ENCODE measurements around the gene HTR2A. TPM values are rescaled to one million over a fixed set of nuclear protein-coding genes. Genes with fewer than 3 reads are reported as not detected.

HTR2A gene
- total and polyA plus RNA-seq, 2 donors (not counting 3 experiments of a cell fraction or from before 2014, with no cell fraction given): not detected

GRCh38 chr13:46850214-46850613, 46.6 kb downstream of the HTR2A start:
- no peak overlapping the region for H3K4me2 ChIP-seq (ENCODE audit: insufficient read depth, low read length)
- ChIA-PET POLR2A (no interaction called here), CTCF (interaction anchor here (1.8 kb wide), 1 partner anchor 19 kb away, joined by 9 read pairs; no protein-coding TSS in a partner anchor)
- no peak overlapping the region for H3K4me3 ChIP-seq (replicated peaks in 1 of 3; ENCODE audit: insufficient read depth in 1 of 3, low read depth in 1 of 3, low read length in 3 of 3)
- intact Hi-C loops (cut with micrococcal nuclease) (no loop called here), dilution Hi-C loops (cut with MboI; ENCODE audit: extremely low pct_ligation_motif_present, low sequenced_read_pairs) (no loop called here)
- H3K27me3 ChIP-seq (ENCODE audit: control insufficient read depth in 2 of 2, insufficient read depth in 2 of 2, low read length in 2 of 2): no peaks in the 10 kb centered on the region
- BruUV-seq (replicated peaks): no TSS peak
- H3K79me2 ChIP-seq (ENCODE audit: control insufficient read depth, insufficient read depth, low read length): no peaks in the 10 kb centered on the region
- FAIRE-seq (no peak), DNase-seq (ENCODE audit: low read depth, low spot score) (no peak)
- H4K20me1 ChIP-seq (replicated peaks; ENCODE audit: control insufficient read depth, extremely low read depth, insufficient read depth, low read length): no peaks in the 10 kb centered on the region
- no peaks in the 10 kb centered on the region for H3K9me1 ChIP-seq (replicated peaks; ENCODE audit: control insufficient read depth, extremely low read depth, insufficient read depth, low read length)
- H3K36me3 ChIP-seq (ENCODE audit: control insufficient read depth in 2 of 2, extremely low read depth in 1 of 2, insufficient read depth in 2 of 2, low read length in 2 of 2): no peaks in the 10 kb centered on the region
- H3K4me1 ChIP-seq (ENCODE audit: control insufficient read depth, extremely low read depth, insufficient read depth, low read length): no peaks in the 10 kb centered on the region
- TF ChIP-seq MYC (IDR thresholded peaks at IDR 0.05; ENCODE audit: low read depth, low read length): no peak
- TF ChIP-seq POLR2AphosphoS5 (IDR thresholded peaks at IDR 0.05; ENCODE audit: insufficient read depth, low read depth, low read length): no peak
- no peak for TF ChIP-seq CTCF (IDR thresholded peaks at IDR 0.05; ENCODE audit: extremely low read depth in 1 of 2, insufficient read depth in 1 of 2, low read depth in 1 of 2, low read length in 2 of 2)
- no peak for TF ChIP-seq POLR2A (IDR thresholded peaks at IDR 0.05; ENCODE audit: low read depth, low read length)
- TF ChIP-seq JUN (IDR thresholded peaks at IDR 0.05; ENCODE audit: borderline replicate concordance, insufficient read depth, insufficient read length, low read depth): no peak
- TF ChIP-seq MAX (IDR thresholded peaks at IDR 0.05; ENCODE audit: insufficient read depth, insufficient read length): no peak
- no peak for TF ChIP-seq FOS (IDR thresholded peaks at IDR 0.05; ENCODE audit: borderline replicate concordance, insufficient read depth, low read length)
- no peak for TF ChIP-seq EZH2 (IDR thresholded peaks at IDR 0.05; ENCODE audit: borderline replicate concordance, low read depth, low read length, severe bottlenecking)
- TF ChIP-seq GATA2 (IDR thresholded peaks at IDR 0.05; ENCODE audit: insufficient read depth, insufficient read length, low read depth, low read length): no peak
- H3K9ac ChIP-seq (replicated peaks; ENCODE audit: extremely low read depth, insufficient read depth, low read length): no peak overlapping the region
- H3K9me3 ChIP-seq (replicated peaks; ENCODE audit: control insufficient read depth, insufficient read depth, low read length): no peaks in the 10 kb centered on the region
- no peak overlapping the region for H2AFZ ChIP-seq (ENCODE audit: low read depth, low read length)
- no peak overlapping the region for H3K27ac ChIP-seq (ENCODE audit: insufficient read depth, low read depth, low read length)
